H9 (cell line): ENCODE measurements around the gene AHNAK2. TPM values are rescaled to one million over a fixed set of nuclear protein-coding genes. Genes with fewer than 3 reads are reported as not detected.

Experiments used
- DNase-seq: peaks from one replicate; pipeline ENCODE4 v3.0.0-alpha.2; 2017
- H2AFZ ChIP-seq: one replicate; pipeline ENCODE4 v1.6.1; 2013; ENCODE audit warnings: mild to moderate bottlenecking, low read length, control low read depth, moderate library complexity
- H2AK5ac ChIP-seq: 2 replicates; pipeline ENCODE4 v1.6.1; 2013; ENCODE audit warnings: low read length, control low read depth, mixed read lengths; ENCODE audit not compliant: insufficient read length
- H2BK120ac ChIP-seq: one replicate; pipeline ENCODE4 v1.6.1; 2013; ENCODE audit warnings: low read depth, mild to moderate bottlenecking, low read length, control low read depth, inconsistent platforms; ENCODE audit not compliant: poor library complexity, severe bottlenecking
- H2BK12ac ChIP-seq: 2 replicates; pipeline ENCODE4 v1.6.1; 2013; ENCODE audit warnings: low read length, control low read depth, mixed read lengths, low read depth; ENCODE audit not compliant: insufficient read length
- H2BK15ac ChIP-seq: 2 replicates; pipeline ENCODE4 v1.6.1; 2013; ENCODE audit warnings: low read depth, low read length, control low read depth
- H2BK20ac ChIP-seq: one replicate; pipeline ENCODE4 v1.6.1; 2013; ENCODE audit warnings: low read depth, mild to moderate bottlenecking, low read length, control low read depth, inconsistent platforms; ENCODE audit not compliant: poor library complexity, severe bottlenecking
- H2BK5ac ChIP-seq: 2 replicates; pipeline ENCODE4 v1.6.1; 2013; ENCODE audit warnings: low read length, control low read depth, mixed read lengths; ENCODE audit not compliant: insufficient read length
- H3K14ac ChIP-seq: 2 replicates; pipeline ENCODE4 v1.6.1; 2013; ENCODE audit warnings: low read length, control low read depth; ENCODE audit not compliant: insufficient read depth
- H3K18ac ChIP-seq: 2 replicates; pipeline ENCODE4 v1.6.1; 2013; ENCODE audit warnings: low read depth, mild to moderate bottlenecking, mixed read lengths, low read length, control low read depth; ENCODE audit not compliant: insufficient read length
- H3K23ac ChIP-seq: 2 replicates; pipeline ENCODE4 v1.6.1; 2013; ENCODE audit warnings: low read length, control low read depth, mixed read lengths, low read depth; ENCODE audit not compliant: insufficient read length
- H3K23me2 ChIP-seq: 2 replicates; pipeline ENCODE4 v1.6.1; 2013; ENCODE audit warnings: low read depth, mild to moderate bottlenecking, mixed read lengths, low read length, control low read depth; ENCODE audit not compliant: insufficient read length, poor library complexity, severe bottlenecking
- H3K27ac ChIP-seq: 2 replicates; pipeline ENCODE4 v1.5.1; 2013; ENCODE audit warnings: low read length, control low read depth, mixed read lengths, low read depth; ENCODE audit not compliant: insufficient read length
- H3K27me3 ChIP-seq: 2 replicates; pipeline ENCODE4 v1.6.1; 2013; ENCODE audit warnings: low read length, control low read depth, inconsistent platforms; ENCODE audit not compliant: insufficient read depth
- H3K4ac ChIP-seq: 2 replicates; pipeline ENCODE4 v1.6.1; 2013; ENCODE audit warnings: low read depth, mild to moderate bottlenecking, control low read depth, inconsistent platforms, low read length, moderate library complexity
- H3K4me1 ChIP-seq: 2 replicates; pipeline ENCODE4 v1.6.1; 2013; ENCODE audit warnings: low read length, control low read depth, inconsistent platforms; ENCODE audit not compliant: insufficient read depth
- H3K4me2 ChIP-seq: 2 replicates; pipeline ENCODE4 v1.6.1; 2013; ENCODE audit warnings: low read length, control low read depth, mixed read lengths; ENCODE audit not compliant: insufficient read length, insufficient read depth
- H3K56ac ChIP-seq: 2 replicates; pipeline ENCODE4 v1.6.1; 2013; ENCODE audit warnings: low read depth, mild to moderate bottlenecking, mixed read lengths, low read length, control low read depth; ENCODE audit not compliant: insufficient read length
- H3K79me1 ChIP-seq: 2 replicates; pipeline ENCODE4 v1.6.1; 2013; ENCODE audit warnings: low read depth, mild to moderate bottlenecking, moderate library complexity, low read length, control low read depth, inconsistent platforms; ENCODE audit not compliant: insufficient read depth, poor library complexity, severe bottlenecking
- H3K79me2 ChIP-seq: 2 replicates; pipeline ENCODE4 v1.6.1; 2013; ENCODE audit warnings: low read length, control low read depth, inconsistent platforms; ENCODE audit not compliant: insufficient read depth
- H3K9ac ChIP-seq: 2 replicates; pipeline ENCODE4 v1.6.1; 2013; ENCODE audit warnings: low read length, control low read depth, mixed read lengths; ENCODE audit not compliant: insufficient read length; ENCODE audit errors: extremely low read depth
- H3K9me3 ChIP-seq: one replicate; pipeline ENCODE4 v1.6.1; 2013; ENCODE audit warnings: low read depth, low read length, inconsistent platforms; ENCODE audit not compliant: control insufficient read depth
- H3T11ph ChIP-seq: one replicate; pipeline ENCODE4 v1.6.1; 2013; ENCODE audit warnings: mild to moderate bottlenecking, low read length, control low read depth, inconsistent platforms
- H4K20me1 ChIP-seq: one replicate; pipeline ENCODE4 v1.6.1; 2013; ENCODE audit not compliant: control insufficient read depth, insufficient read length, insufficient read depth
- H4K5ac ChIP-seq: 2 replicates; pipeline ENCODE4 v1.6.1; 2013; ENCODE audit warnings: low read depth, mild to moderate bottlenecking, mixed read lengths, low read length, control low read depth; ENCODE audit not compliant: insufficient read length
- H4K8ac ChIP-seq: replicated peaks from 2 replicates; pipeline ENCODE4 v1.6.1; 2013; ENCODE audit warnings: low read length, control low read depth, mixed read lengths, low read depth; ENCODE audit not compliant: insufficient read length
- H4K91ac ChIP-seq: 2 replicates; pipeline ENCODE4 v1.6.1; 2013; ENCODE audit warnings: low read depth, mild to moderate bottlenecking, moderate library complexity, mixed read lengths, low read length, control low read depth; ENCODE audit not compliant: insufficient read length
- H3K27ac Mint-ChIP-seq, 3 experiments: 2 replicates in 2 of 3; 3 replicates in 1 of 3; pipeline ENCODE4 v1.8.0; 2020 to 2021; ENCODE audit warnings: mixed read lengths in 3 of 3, mild to moderate bottlenecking in 1 of 3, moderate library complexity in 1 of 3
- H3K27me3 Mint-ChIP-seq: 2 replicates; pipeline ENCODE4 v1.8.0; 2021; ENCODE audit warnings: low read depth, mild to moderate bottlenecking, moderate library complexity, mixed read lengths
- H3K36me3 Mint-ChIP-seq, 3 experiments: 2 replicates in 2 of 3; 3 replicates in 1 of 3; pipeline ENCODE4 v1.8.0; 2020 to 2021; ENCODE audit warnings: low read depth in 3 of 3, mixed read lengths in 3 of 3; ENCODE audit not compliant: insufficient read depth in 1 of 3
- H3K4me1 Mint-ChIP-seq, 2 experiments: 2 replicates each; pipeline ENCODE4 v1.8.0; 2020; ENCODE audit warnings: mixed read lengths in 2 of 2
- H3K4me3 Mint-ChIP-seq, 2 experiments: 2 replicates in 1 of 2; 3 replicates in 1 of 2; pipeline ENCODE4 v1.8.0; 2020 to 2021; ENCODE audit warnings: mild to moderate bottlenecking in 2 of 2, mixed read lengths in 2 of 2, moderate library complexity in 1 of 2
- H3K9me3 Mint-ChIP-seq, 2 experiments: 2 replicates in 1 of 2; 3 replicates in 1 of 2; pipeline ENCODE4 v1.8.0; 2020; ENCODE audit warnings: mild to moderate bottlenecking in 2 of 2, mixed read lengths in 2 of 2, moderate library complexity in 1 of 2
- CTCF ChIP-seq: fragments of 200-600 bp; sonication (generic); conservative IDR thresholded peaks from 3 replicates; pipeline ENCODE4 v1.8.0; 2021; ENCODE audit warnings: antibody characterized with exemption, mild to moderate bottlenecking
- WGBS: extraction: QIAGEN DNeasy Blood & Tissue Kit; methylation state at CpG from one replicate; pipeline ENCODE4 v1.1.7; 2013; ENCODE audit warnings: missing lambda C conversion rate, low lambda C conversion rate, mixed read lengths; ENCODE audit not compliant: insufficient read length; ENCODE audit errors: extremely low coverage; 5-methylcytosine and 5-hydroxymethylcytosine counted together
- total RNA-seq: library from RNA; stranded (reverse); gene quantifications from 2 replicates; pipeline ENCODE4 v1.2.1, GENCODE V29; 2021

AHNAK2 gene
- total RNA-seq, 1 experiment from 2014 or later, result 2.8 TPM

GRCh38 chr14:104894331-104895206, 83.6 kb downstream of the AHNAK2 start:
- Histone ChIP-seq H3K9me3 (no peaks in the 10 kb centered on the region), H3T11ph (no peak overlapping the region), H2BK20ac (no peak overlapping the region), H2BK5ac (no peak overlapping the region), H3K14ac (no peak overlapping the region), H3K18ac (no peak overlapping the region), H4K91ac (no peak overlapping the region), H2BK120ac (no peak overlapping the region), H3K4me1 (no peaks in the 10 kb centered on the region), H3K79me2 (no peaks in the 10 kb centered on the region), H2AFZ (no peak overlapping the region), H3K9ac (no peak overlapping the region), H4K20me1 (no peaks in the 10 kb centered on the region), H2AK5ac (no peak overlapping the region), H4K8ac (no peak overlapping the region), H3K56ac (no peak overlapping the region), H3K79me1 (no peaks in the 10 kb centered on the region), H3K23me2 (no peaks in the 10 kb centered on the region), H2BK15ac (no peak overlapping the region), H3K4me2 (no peak overlapping the region), H3K27ac (no peak overlapping the region), H3K23ac (no peak overlapping the region), H2BK12ac (no peak overlapping the region), H4K5ac (no peak overlapping the region), H3K4ac (no peak overlapping the region), H3K27me3 (no peaks in the 10 kb centered on the region)
- Mint-ChIP-seq H3K9me3 (peaks cover 0 to 5% of the 10 kb centered on the region in 2 experiments; a peak in 1 of 5 replicates), H3K4me1 (peaks cover 2 to 8% of the 10 kb centered on the region in 2 experiments), H3K27me3 (peaks cover 8% of the 10 kb centered on the region), H3K4me3 (no peak overlapping the region), H3K36me3 (peaks cover 0 to 1% (median 0%) of the 10 kb centered on the region in 3 experiments; a peak in 2 of 7 replicates), H3K27ac (no peak overlapping the region; a peak in 1 of 7 replicates)
- no peak for TF ChIP-seq CTCF
- DNase-seq, result no peak
- WGBS, result no CpG with 5 or more reads among the region's 30 CpGs
